ENCODE measurements around the gene PXMP4.

Gene PXMP4

GRCh38 chr20:33664085-33664761 is 55.9 kb downstream of the PXMP4 start:
- no peaks in the 10 kb centered on the region for H3K9me3 Mint-ChIP-seq (ENCODE audit: low read depth)
- no peaks in the 10 kb centered on the region for H3K27me3 Mint-ChIP-seq
- peaks cover 26% of the 10 kb centered on the region for H3K4me1 Mint-ChIP-seq (ENCODE audit: low read depth)
- H3K36me3 Mint-ChIP-seq = no peaks in the 10 kb centered on the region
- H3K27ac Mint-ChIP-seq = peak overlapping the region; percentile 86
- H3K4me3 Mint-ChIP-seq = peak overlapping the region; percentile 84

DNA sequence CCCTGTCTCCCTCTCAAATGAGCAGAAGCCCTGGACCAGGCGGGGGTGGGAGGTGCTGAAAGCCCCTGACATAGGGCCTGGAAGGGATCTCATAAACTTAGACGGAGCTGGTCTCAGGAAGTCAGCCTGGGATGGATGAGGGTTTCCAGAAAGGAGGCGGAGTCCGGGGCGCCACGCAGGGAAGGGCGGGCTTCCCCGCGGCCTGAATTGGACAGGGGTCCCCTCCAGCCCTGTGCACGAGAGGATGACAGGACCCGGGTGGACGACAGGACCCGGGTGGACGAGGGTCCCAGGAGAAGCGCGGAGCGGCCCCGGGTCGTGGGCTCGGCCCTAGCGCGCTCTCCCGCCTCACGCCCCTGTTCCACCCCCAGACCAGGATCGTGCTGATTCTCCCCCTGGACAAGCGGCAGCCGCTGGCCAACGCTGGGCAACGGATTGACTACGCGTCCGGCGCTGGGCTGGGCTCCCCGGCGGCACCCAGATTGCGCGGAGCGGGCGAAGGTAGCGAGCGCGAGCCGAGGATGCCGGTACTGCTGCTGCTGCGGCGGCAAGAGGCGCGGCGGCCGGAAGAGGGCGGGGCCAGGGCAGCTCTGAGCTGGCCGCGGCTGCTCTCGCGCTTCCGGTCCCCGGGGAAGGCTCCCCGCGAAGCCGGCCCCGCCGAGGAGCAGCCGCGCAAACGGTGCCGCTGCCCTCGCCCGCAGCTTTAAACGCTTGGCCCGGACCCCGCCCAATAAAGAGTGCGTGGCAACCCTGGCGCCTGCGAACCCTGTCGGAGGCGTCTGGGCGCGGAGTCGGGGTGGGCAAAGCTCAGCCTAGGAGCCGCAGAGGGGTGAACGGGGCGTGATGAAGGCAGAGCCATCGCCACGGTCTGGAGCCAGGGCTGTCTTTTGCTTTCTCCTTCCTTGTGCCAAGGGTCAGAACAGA is 56.7 kb downstream of the PXMP4 start:
- Mint-ChIP-seq H3K9me3 (ENCODE audit: low read depth) (no peaks in the 10 kb centered on the region), H3K4me3 (peak overlapping the region; percentile 84), H3K4me1 (ENCODE audit: low read depth) (peaks cover 25% of the 10 kb centered on the region), H3K36me3 (no peaks in the 10 kb centered on the region), H3K27me3 (no peaks in the 10 kb centered on the region), H3K27ac (peak overlapping the region; percentile 64)

GRCh38 chr20:33662172-33662571 is 57.9 kb downstream of the PXMP4 start, which contains the start of gene C20orf144:
TSS of gene C20orf144 (plus strand) at chr20:33662327. CDS start at chr20:33662346, 19 bp downstream.
- Mint-ChIP-seq H3K27me3 (no peaks in the 10 kb centered on the region), H3K27ac (peak within 1 kb of the TSS; percentile 87), H3K4me1 (ENCODE audit: low read depth) (peaks cover 23% of the 10 kb centered on the region), H3K9me3 (ENCODE audit: low read depth) (no peaks in the 10 kb centered on the region), H3K36me3 (no peaks in the 10 kb centered on the region), H3K4me3 (peak within 1 kb of the TSS; percentile 84)

DNA sequence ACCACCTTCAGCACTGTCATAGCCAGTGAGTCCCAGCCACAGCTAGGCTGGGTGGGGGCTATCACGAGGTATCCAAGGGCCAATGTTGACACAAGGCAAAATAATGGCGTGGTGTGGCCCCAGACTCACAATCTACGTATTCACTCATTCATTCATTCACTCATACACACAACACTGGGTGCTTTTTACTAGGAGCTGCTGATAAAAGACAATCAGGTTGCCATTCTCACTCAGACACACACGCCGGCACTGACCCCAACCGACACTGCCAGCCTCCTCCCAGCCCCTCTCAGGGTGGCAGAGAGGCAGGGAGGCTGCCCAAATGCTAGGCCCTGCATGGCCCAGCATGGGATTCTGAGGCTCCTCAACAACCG is 59.4 kb downstream of the PXMP4 start:
- Mint-ChIP-seq H3K27ac (no peak overlapping the region), H3K4me3 (no peak overlapping the region), H3K9me3 (ENCODE audit: low read depth) (no peaks in the 10 kb centered on the region), H3K27me3 (no peaks in the 10 kb centered on the region), H3K36me3 (no peaks in the 10 kb centered on the region), H3K4me1 (ENCODE audit: low read depth) (peaks cover 17% of the 10 kb centered on the region)

- Mint-ChIP-seq H3K27ac (no peak overlapping the region), H3K4me3 (no peak overlapping the region), H3K4me1 (ENCODE audit: low read depth) (peaks cover 14% of the 10 kb centered on the region), H3K36me3 (no peaks in the 10 kb centered on the region), H3K27me3 (no peaks in the 10 kb centered on the region), H3K9me3 (ENCODE audit: low read depth) (no peaks in the 10 kb centered on the region)
Observed at GRCh38 chr20:33660035-33660684, 60.0 kb downstream of the PXMP4 start.

DNA sequence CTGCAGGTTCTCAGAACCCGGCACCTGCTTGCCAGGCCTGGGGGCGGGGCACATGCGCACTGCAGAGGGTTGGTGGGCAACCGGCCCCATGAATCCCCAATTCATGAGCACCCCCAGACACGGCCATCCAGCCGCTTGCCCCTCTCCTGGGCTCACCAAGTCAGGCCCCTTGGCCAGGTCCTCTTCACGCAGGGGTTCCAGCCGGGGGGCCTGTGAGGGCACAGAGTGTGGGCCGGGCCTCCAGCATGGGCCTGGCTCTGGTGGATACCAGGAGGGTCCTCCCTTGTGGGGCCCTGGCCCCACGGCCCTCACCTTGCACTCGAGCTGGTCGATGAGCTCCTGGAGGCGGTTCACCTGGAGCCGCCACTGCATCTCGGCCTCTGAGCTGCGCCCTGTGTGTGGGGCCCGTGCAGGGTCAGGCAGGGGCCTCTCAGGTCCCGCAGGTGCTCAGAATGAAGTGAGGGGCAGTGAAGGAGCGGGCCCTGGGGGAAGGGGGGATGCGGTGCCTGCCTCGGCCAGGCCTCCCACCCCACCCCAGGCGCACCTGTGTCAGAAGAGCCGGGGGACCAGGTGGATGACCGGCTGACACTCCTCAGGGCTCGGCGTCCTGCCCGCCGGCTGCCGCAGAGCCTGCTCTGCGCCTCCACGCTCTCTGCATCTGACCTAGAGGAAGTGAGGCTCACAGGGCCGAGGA is 60.6 kb downstream of the PXMP4 start:
- Mint-ChIP-seq H3K27ac (no peak overlapping the region), H3K36me3 (no peaks in the 10 kb centered on the region), H3K4me3 (no peak overlapping the region), H3K27me3 (no peaks in the 10 kb centered on the region), H3K4me1 (ENCODE audit: low read depth) (peaks cover 8% of the 10 kb centered on the region), H3K9me3 (ENCODE audit: low read depth) (no peaks in the 10 kb centered on the region)

- Mint-ChIP-seq H3K27ac (no peak overlapping the region), H3K36me3 (no peaks in the 10 kb centered on the region), H3K27me3 (no peaks in the 10 kb centered on the region), H3K4me1 (ENCODE audit: low read depth) (peaks cover 5% of the 10 kb centered on the region), H3K9me3 (ENCODE audit: low read depth) (no peaks in the 10 kb centered on the region), H3K4me3 (no peak overlapping the region)
Observed at GRCh38 chr20:33658929-33659328, 61.2 kb downstream of the PXMP4 start.

GRCh38 chr20:33658510-33658909 is 61.6 kb downstream of the PXMP4 start:
- H3K4me3 Mint-ChIP-seq = no peak overlapping the region
- no peaks in the 10 kb centered on the region for H3K36me3 Mint-ChIP-seq
- H3K27me3 Mint-ChIP-seq = no peaks in the 10 kb centered on the region
- peaks cover 5% of the 10 kb centered on the region for H3K4me1 Mint-ChIP-seq (ENCODE audit: low read depth)
- H3K9me3 Mint-ChIP-seq (ENCODE audit: low read depth) = no peaks in the 10 kb centered on the region
- H3K27ac Mint-ChIP-seq = no peak overlapping the region

- Mint-ChIP-seq H3K36me3 (no peaks in the 10 kb centered on the region), H3K27ac (no peak overlapping the region), H3K4me1 (ENCODE audit: low read depth) (peaks cover 5% of the 10 kb centered on the region), H3K27me3 (no peaks in the 10 kb centered on the region), H3K9me3 (ENCODE audit: low read depth) (no peaks in the 10 kb centered on the region), H3K4me3 (no peak overlapping the region)
Observed at GRCh38 chr20:33657704-33658095, 62.4 kb downstream of the PXMP4 start.

- Mint-ChIP-seq H3K36me3 (no peaks in the 10 kb centered on the region), H3K27ac (no peak overlapping the region)
Observed at GRCh38 chr20:33656783-33657703, 63.1 kb downstream of the PXMP4 start.

GRCh38 chr20:33656010-33656782 is 63.9 kb downstream of the PXMP4 start:
- no peak overlapping the region for H3K4me3 Mint-ChIP-seq
- H3K9me3 Mint-ChIP-seq (ENCODE audit: low read depth) = no peaks in the 10 kb centered on the region

More at GRCh38 chr20:33656783-33657703, 63.1 kb downstream of the PXMP4 start:
- H3K9me3 Mint-ChIP-seq (ENCODE audit: low read depth) = no peaks in the 10 kb centered on the region
- peaks cover 5% of the 10 kb centered on the region for H3K4me1 Mint-ChIP-seq (ENCODE audit: low read depth)
- no peaks in the 10 kb centered on the region for H3K27me3 Mint-ChIP-seq
- H3K4me3 Mint-ChIP-seq = no peak overlapping the region

DNA sequence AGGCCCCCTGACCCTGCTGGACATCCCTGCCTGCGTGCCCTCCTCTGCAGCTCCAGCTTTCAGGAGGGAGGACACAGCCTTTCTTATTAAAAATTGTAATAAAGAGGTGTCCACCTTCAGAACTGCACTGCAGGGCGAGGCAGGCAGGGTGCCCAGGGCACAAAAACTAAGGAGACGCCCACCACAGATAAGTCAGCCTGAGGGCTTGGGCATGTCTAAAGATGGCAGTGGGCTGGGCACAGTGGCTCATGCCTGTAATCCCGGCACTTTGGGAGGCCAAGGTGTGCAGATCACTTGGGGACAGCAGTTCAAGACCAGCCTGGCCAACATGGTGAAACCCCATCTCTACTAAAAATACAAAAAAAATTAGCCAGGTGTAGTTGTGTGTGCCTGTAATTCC is 64.9 kb downstream of the PXMP4 start:
- Mint-ChIP-seq H3K36me3 (no peaks in the 10 kb centered on the region), H3K27me3 (no peaks in the 10 kb centered on the region), H3K4me3 (no peak overlapping the region), H3K4me1 (ENCODE audit: low read depth) (peaks cover 3% of the 10 kb centered on the region), H3K9me3 (ENCODE audit: low read depth) (no peaks in the 10 kb centered on the region), H3K27ac (no peak overlapping the region)

More at GRCh38 chr20:33656010-33656782, 63.9 kb downstream of the PXMP4 start:
- no peak overlapping the region for H3K27ac Mint-ChIP-seq
- no peaks in the 10 kb centered on the region for H3K27me3 Mint-ChIP-seq
- H3K36me3 Mint-ChIP-seq = no peaks in the 10 kb centered on the region
- H3K4me1 Mint-ChIP-seq (ENCODE audit: low read depth) = peaks cover 3% of the 10 kb centered on the region

GRCh38 chr20:33654680-33655161 is 65.4 kb downstream of the PXMP4 start:
- Mint-ChIP-seq H3K4me1 (ENCODE audit: low read depth) (peaks cover 3% of the 10 kb centered on the region), H3K36me3 (no peaks in the 10 kb centered on the region), H3K4me3 (no peak overlapping the region), H3K27me3 (no peaks in the 10 kb centered on the region), H3K9me3 (ENCODE audit: low read depth) (no peaks in the 10 kb centered on the region), H3K27ac (no peak overlapping the region)
